Endometrial microvascular endothelial cells (primary cell): ENCODE measurements around the gene ADAM30. TPM values are rescaled to one million over a fixed set of nuclear protein-coding genes. Genes with fewer than 3 reads are reported as not detected.
"Not testable (repeated sequence)": the region's sequence is repeated elsewhere in the genome, so short reads cannot be mapped to it uniquely, and the experiment has no call there.

Source experiments
- in situ Hi-C: cut with HindIII; loops from 2 replicates; pipeline ENCODE4 v1.10.0; 2017; ENCODE audit warnings: low sequenced_read_pairs, low pct_unique_long_range_greater_than_20kb; ENCODE audit errors: inconsistent ontology term
- total RNA-seq: library from RNA; depleted of rRNA; stranded (reverse); fragments of >200 nt; gene quantifications from one replicate; pipeline ENCODE4 v1.2.3, GENCODE V29; 2015; ENCODE audit errors: inconsistent ontology term

ADAM30 gene
- total RNA-seq, 1 donor from 2014 or later, result not detected

DNA sequence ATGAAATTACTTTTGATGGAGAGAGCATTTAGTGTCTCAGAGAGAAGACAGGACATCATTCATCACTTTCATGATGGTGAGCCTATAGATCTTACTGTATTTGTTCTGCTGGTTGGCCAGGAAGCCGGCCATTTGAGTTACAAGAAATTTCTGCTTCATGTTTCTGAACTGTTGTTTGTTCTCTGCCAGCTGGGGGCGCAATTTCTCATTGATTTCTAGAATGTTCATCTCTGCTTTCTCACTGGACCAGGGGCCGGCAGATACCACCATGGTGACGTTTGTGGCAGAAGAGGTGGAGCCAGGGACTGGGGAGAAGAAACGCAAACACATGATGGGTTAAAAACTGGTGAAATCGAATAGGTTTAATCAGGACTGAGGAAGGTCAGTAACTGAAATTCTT is 52.1 kb downstream of the ADAM30 start:
- in situ Hi-C loops, result not testable (repeated sequence)

Other genes starting within 250 kb of the ADAM30 start
- 12.1 TPM for gene ZNF697, start 248.2 kb downstream of the ADAM30 start, total RNA-seq
- 15.4 TPM for gene PHGDH, start 184.6 kb downstream of the ADAM30 start, total RNA-seq
- not detected for gene HMGCS2, start 127.6 kb downstream of the ADAM30 start, total RNA-seq
- gene REG4, start 85.1 kb downstream of the ADAM30 start, total RNA-seq, result not detected
- gene NOTCH2, start 173.1 kb upstream of the ADAM30 start, total RNA-seq, result 7.9 TPM